ENCODE data around the gene GOLGA6D.
"Not testable (repeated sequence)": the region's sequence is repeated elsewhere in the genome, so short reads cannot be mapped to it uniquely, and the experiment has no call there.

GOLGA6D gene

DNA sequence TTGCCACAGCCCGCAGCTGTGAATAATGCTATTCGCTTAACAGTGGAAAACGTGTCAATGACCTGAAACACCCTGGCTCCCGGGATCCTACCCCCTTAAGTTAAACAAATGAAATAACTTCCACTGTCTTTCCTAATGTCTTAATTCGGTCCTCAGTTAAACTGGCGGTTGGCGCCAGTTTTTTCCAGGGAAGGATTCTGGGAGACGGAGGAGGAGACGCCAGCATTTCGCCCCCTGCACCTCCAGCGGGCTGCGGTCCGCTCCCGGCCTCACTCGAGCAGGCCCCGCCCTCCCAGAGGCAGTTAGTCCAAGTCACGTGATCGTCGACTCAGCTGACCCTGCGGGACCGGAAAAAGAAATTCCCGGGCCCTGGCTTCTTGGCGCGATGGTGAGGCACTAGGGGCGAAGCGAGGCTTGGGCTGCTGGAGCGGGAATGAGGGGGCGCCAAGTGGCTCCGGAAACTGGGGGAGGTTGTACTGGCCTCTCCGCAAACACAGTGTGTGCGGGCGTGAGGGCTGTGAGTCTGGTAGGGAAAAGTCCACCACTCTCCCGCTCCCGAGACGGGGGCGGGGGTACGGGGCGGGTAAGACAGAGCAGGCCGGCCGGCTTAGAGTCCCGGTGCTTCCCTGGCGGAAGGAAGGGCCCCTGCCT is 53.2 kb downstream of the GOLGA6D start, which contains the start of gene COMMD4:
TSS of gene COMMD4 (plus strand) at position 359 of the 651 bp plus-strand sequence. CDS start at position 386, 27 bp downstream.
- Histone ChIP-seq H3K27me3 (no peaks in the 10 kb centered on the region), H3K9me3 (no peaks in the 10 kb centered on the region), H3K4me1 (peaks cover 0 to 12% (median 9%) of the 10 kb centered on the region in 4 donors), H3K27ac (peak within 1 kb of the TSS; percentile 55 to 76), H3K4me3 (peak within 1 kb of the TSS; percentile 63 to 74), H3K36me3 (peaks cover 0 to 24% (median 0%) of the 10 kb centered on the region in 3 donors)
- peak; percentile 97 for DNase-seq
- TF ChIP-seq, protein P1, sequence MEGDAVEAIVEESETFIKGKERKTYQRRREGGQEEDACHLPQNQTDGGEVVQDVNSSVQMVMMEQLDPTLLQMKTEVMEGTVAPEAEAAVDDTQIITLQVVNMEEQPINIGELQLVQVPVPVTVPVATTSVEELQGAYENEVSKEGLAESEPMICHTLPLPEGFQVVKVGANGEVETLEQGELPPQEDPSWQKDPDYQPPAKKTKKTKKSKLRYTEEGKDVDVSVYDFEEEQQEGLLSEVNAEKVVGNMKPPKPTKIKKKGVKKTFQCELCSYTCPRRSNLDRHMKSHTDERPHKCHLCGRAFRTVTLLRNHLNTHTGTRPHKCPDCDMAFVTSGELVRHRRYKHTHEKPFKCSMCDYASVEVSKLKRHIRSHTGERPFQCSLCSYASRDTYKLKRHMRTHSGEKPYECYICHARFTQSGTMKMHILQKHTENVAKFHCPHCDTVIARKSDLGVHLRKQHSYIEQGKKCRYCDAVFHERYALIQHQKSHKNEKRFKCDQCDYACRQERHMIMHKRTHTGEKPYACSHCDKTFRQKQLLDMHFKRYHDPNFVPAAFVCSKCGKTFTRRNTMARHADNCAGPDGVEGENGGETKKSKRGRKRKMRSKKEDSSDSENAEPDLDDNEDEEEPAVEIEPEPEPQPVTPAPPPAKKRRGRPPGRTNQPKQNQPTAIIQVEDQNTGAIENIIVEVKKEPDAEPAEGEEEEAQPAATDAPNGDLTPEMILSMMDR (IDR thresholded peaks at IDR 0.05), result no peak
- intact Hi-C loops (cut with DNase I; ENCODE audit: low total_unique reads), result no loop called here

DNA sequence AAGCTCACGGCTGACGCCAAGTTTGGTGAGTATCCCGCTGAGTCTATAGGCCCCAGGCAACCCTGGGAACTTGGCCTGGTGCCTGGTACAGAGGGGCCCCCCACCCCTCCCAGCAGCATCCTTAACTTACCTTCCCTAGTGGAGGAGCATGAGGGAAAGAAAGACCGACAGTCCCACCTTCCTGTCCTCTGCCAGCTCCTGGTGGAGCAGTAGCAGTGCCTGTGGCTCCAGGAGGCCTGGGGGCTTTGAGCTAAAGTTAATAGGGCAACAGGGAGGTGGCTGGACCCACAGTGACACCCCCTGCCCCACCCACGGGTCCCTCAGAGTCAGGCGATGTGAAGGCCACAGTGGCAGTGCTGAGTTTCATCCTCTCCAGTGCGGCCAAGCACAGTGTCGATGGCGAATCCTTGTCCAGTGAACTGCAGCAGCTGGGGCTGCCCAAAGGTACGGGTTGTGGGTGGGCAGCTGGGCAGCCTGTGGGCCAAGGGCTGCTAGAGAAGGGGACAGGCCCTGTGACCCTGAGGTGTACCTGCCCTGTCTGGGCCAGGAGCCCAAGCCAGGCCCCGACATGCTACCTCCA is 56.1 kb downstream of the GOLGA6D start:
- H3K36me3 ChIP-seq, result peaks cover 0 to 30% (median 0%) of the 10 kb centered on the region in 3 donors

DNA sequence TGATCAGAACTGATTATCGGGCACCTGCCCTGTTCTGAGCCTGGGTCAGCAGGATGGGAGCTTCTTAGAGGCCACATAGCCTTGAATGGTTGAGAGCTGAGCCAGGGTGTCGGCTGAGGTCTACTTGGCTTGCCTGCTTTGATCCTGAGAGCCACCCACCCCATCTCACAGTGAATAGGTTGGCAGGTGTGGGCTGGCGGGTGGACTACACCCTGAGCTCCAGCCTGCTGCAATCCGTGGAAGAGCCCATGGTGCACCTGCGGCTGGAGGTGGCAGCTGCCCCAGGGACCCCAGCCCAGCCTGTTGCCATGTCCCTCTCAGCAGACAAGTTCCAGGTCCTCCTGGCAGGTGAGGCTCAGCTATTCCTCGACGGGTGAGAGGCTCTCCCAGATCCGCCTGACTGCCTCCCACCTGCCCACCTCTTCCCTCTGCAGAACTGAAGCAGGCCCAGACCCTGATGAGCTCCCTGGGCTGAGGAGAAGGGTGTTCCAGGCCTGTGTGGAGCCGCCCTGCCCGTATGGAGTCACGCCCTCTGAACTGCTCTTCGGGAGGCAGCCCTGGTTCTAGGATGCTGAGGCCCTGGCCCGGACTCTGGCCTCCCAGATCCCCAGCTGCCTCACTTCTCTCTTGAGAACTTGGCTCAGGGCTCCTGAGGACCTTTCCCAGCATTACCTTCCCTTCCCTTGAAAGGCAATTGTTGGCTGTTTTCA is 57.1 kb downstream of the GOLGA6D start:
- intact Hi-C loops (cut with DNase I; ENCODE audit: low total_unique reads), result no loop called here
- DNase-seq, result no peak

More for the DNA sequence above, 56.1 kb downstream of the GOLGA6D start:
- Histone ChIP-seq H3K9me3 (no peaks in the 10 kb centered on the region), H3K4me1 (peaks cover 0 to 12% (median 9%) of the 10 kb centered on the region in 4 donors), H3K27me3 (no peaks in the 10 kb centered on the region), H3K27ac (no peak overlapping the region), H3K4me3 (no peak overlapping the region)
- intact Hi-C loops (cut with DNase I; ENCODE audit: low total_unique reads), result no loop called here
- DNase-seq, result no peak
- TF ChIP-seq, protein P1 (IDR thresholded peaks at IDR 0.05), result no peak

DNA sequence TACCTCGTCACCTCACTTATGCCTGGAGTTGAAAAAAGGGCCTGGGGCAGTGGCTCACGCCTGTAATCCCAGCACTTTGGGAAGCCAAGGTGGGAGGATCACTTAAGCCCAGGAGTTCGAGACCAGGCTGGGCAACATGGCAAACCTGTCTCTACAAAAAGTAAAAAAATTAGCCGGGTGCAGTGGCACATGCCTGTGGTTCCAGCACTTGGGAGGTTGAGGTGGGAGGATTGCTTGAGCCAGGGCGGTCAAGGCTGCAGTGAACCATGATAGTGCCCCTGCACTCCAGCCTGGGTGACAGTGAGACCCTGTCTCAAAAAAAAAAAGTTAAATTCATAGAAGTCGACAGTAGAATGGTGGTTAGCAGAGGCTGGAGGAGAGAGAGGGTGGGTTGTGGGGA is 59.6 kb downstream of the GOLGA6D start:
- H3K27me3 ChIP-seq, result no peaks in the 10 kb centered on the region
- peaks cover 0 to 11% (median 7%) of the 10 kb centered on the region in 4 donors for H3K4me1 ChIP-seq
- intact Hi-C loops (cut with DNase I; ENCODE audit: low total_unique reads), result no loop called here
- peaks cover 0 to 30% (median 0%) of the 10 kb centered on the region in 3 donors for H3K36me3 ChIP-seq
- no peak overlapping the region for H3K4me3 ChIP-seq
- no peak overlapping the region for H3K27ac ChIP-seq
- TF ChIP-seq, protein P1 (IDR thresholded peaks at IDR 0.05), result no peak
- DNase-seq, result no peak
- no peaks in the 10 kb centered on the region for H3K9me3 ChIP-seq

More for the DNA sequence above, 57.1 kb downstream of the GOLGA6D start:
- peaks cover 0 to 30% (median 0%) of the 10 kb centered on the region in 3 donors for H3K36me3 ChIP-seq
- no peaks in the 10 kb centered on the region for H3K27me3 ChIP-seq
- H3K27ac ChIP-seq, result no peak overlapping the region
- H3K9me3 ChIP-seq, result no peaks in the 10 kb centered on the region
- TF ChIP-seq, protein P1 (IDR thresholded peaks at IDR 0.05), result no peak
- H3K4me3 ChIP-seq, result no peak overlapping the region
- H3K4me1 ChIP-seq, result peaks cover 0 to 17% (median 9%) of the 10 kb centered on the region in 4 donors

DNA sequence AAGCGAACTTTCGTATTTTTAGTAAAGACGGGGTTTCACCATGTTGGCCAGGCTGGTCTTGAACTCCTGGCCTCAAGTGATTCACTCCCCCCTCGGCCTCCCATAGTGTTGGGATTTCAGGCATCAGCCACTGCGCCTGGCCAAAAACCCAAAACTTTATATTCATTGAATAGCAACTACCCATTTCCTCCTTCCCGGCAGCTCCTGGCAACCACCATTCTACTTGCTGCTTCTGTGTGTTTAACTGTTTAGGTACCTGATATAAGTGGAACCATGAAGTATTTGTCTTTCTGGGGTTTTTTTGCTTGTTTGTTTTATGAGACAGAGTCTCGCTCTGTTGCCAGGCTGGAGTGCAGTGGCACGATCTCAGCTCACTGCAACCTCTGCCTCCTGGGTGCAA is 61.3 kb downstream of the GOLGA6D start:
- Histone ChIP-seq H3K4me1 (peaks cover 5 to 21% (median 12%) of the 10 kb centered on the region in 4 donors), H3K36me3 (peaks cover 0 to 23% (median 0%) of the 10 kb centered on the region in 3 donors)
- H3K27me3 ChIP-seq; H3K4me3 ChIP-seq; H3K27ac ChIP-seq; intact Hi-C loops (cut with DNase I; ENCODE audit: low total_unique reads); DNase-seq; H3K9me3 ChIP-seq: not testable (repeated sequence)
